Stimulated activated effector memory CD8-positive, alpha-beta T cell treated with anti-CD3 and anti-CD28 coated beads, Interleukin-12 subunit alpha, Interleukin-12 subunit beta, amount 100 ng/mL, for 72 hours (primary cell): ENCODE data around the gene PTX4.
"Not testable (repeated sequence)": the region's sequence is repeated elsewhere in the genome, so short reads cannot be mapped to it uniquely, and the experiment has no call there.

Source experiments
- ATAC-seq: fragments of 150-1000 bp; cut with Tn5 transposase; 2 replicates; pipeline ENCODE4 v1.10.0; 2021
- DNase-seq, 2 donors: peaks; one replicate each; pipeline ENCODE4 v3.0.0; 2021 to 2022; ENCODE audit warnings: low spot score in 2 of 2
- H3K27ac Mint-ChIP-seq: one replicate; pipeline ENCODE4 v1.8.0; 2022; ENCODE audit warnings: mild to moderate bottlenecking, mixed read lengths
- H3K36me3 Mint-ChIP-seq: one replicate; pipeline ENCODE4 v1.8.0; 2022; ENCODE audit warnings: mild to moderate bottlenecking, mixed read lengths
- H3K4me1 Mint-ChIP-seq: one replicate; pipeline ENCODE4 v1.8.0; 2022; ENCODE audit warnings: mixed read lengths
- H3K4me3 Mint-ChIP-seq: one replicate; pipeline ENCODE4 v1.8.0; 2022; ENCODE audit warnings: mild to moderate bottlenecking, mixed read lengths
- H3K9me3 Mint-ChIP-seq: one replicate; pipeline ENCODE4 v1.8.0; 2022; ENCODE audit warnings: mixed read lengths

The PTX4 gene

GRCh38 chr16:1485847-1486496 lies 2.8 kb downstream of the PTX4 start:
- Mint-ChIP-seq H3K36me3 (peaks cover 5% of the 10 kb centered on the region), H3K4me1 (no peaks in the 10 kb centered on the region), H3K27ac (no peak overlapping the region), H3K4me3 (no peak overlapping the region), H3K9me3 (no peaks in the 10 kb centered on the region)
- ATAC-seq (no peak), DNase-seq (no peak)

- H3K27ac Mint-ChIP-seq: no peak overlapping the region
- H3K9me3 Mint-ChIP-seq: no peaks in the 10 kb centered on the region
- H3K4me1 Mint-ChIP-seq: no peaks in the 10 kb centered on the region
Measured at GRCh38 chr16:1481906-1482835, 6.6 kb downstream of the PTX4 start.

GRCh38 chr16:1478937-1479336 lies 9.8 kb downstream of the PTX4 start:
- ATAC-seq, H3K36me3 Mint-ChIP-seq, H3K27ac Mint-ChIP-seq, H3K4me1 Mint-ChIP-seq, DNase-seq, H3K9me3 Mint-ChIP-seq, H3K4me3 Mint-ChIP-seq: not testable (repeated sequence)

More at GRCh38 chr16:1481906-1482835, 6.6 kb downstream of the PTX4 start:
- ATAC-seq (no peak), DNase-seq (no peak)
- Mint-ChIP-seq H3K4me3 (no peak overlapping the region), H3K36me3 (peaks cover 5% of the 10 kb centered on the region)

GRCh38 chr16:1477033-1477432 lies 11.7 kb downstream of the PTX4 start:
- no peak overlapping the region for H3K27ac Mint-ChIP-seq

GRCh38 chr16:1475552-1476114 lies 13.1 kb downstream of the PTX4 start:
- Mint-ChIP-seq H3K4me1 (peaks cover 26% of the 10 kb centered on the region), H3K9me3 (no peaks in the 10 kb centered on the region)
- ATAC-seq: no peak

More at GRCh38 chr16:1477033-1477432, 11.7 kb downstream of the PTX4 start:
- H3K4me1 Mint-ChIP-seq: peaks cover 12% of the 10 kb centered on the region
- ATAC-seq (no peak), DNase-seq (no peak)
- no peaks in the 10 kb centered on the region for H3K9me3 Mint-ChIP-seq
- H3K36me3 Mint-ChIP-seq: no peaks in the 10 kb centered on the region
- H3K4me3 Mint-ChIP-seq: no peak overlapping the region

GRCh38 chr16:1474796-1475551 lies 13.8 kb downstream of the PTX4 start, which contains the start of gene CLCN7:
Gene CLCN7, minus strand, starts transcription at chr16:1475028. Its CDS starts 54 bp downstream, at chr16:1474974.
- Mint-ChIP-seq H3K9me3 (no peaks in the 10 kb centered on the region), H3K4me1 (peaks cover 32% of the 10 kb centered on the region), H3K27ac (peak within 1 kb of the TSS; percentile 83), H3K4me3 (peak within 1 kb of the TSS; percentile 70), H3K36me3 (no peaks in the 10 kb centered on the region)
- DNase-seq (peak; percentile 87 to 94), ATAC-seq (peak; percentile 96)

More at GRCh38 chr16:1475552-1476114, 13.1 kb downstream of the PTX4 start:
- Mint-ChIP-seq H3K36me3 (no peaks in the 10 kb centered on the region), H3K4me3 (peak overlapping the region; percentile 70), H3K27ac (peak overlapping the region; percentile 83)
- DNase-seq: no peak

GRCh38 chr16:1474082-1474795 lies 14.5 kb downstream of the PTX4 start:
- Mint-ChIP-seq H3K9me3 (no peaks in the 10 kb centered on the region), H3K4me3 (peak overlapping the region; percentile 70), H3K27ac (peak overlapping the region; percentile 45), H3K36me3 (no peaks in the 10 kb centered on the region), H3K4me1 (peaks cover 37% of the 10 kb centered on the region)
- ATAC-seq (no peak), DNase-seq (peak in 1 of 2 donors; percentile 57)

GRCh38 chr16:1472974-1473373 lies 15.8 kb downstream of the PTX4 start:
- Mint-ChIP-seq H3K9me3 (no peaks in the 10 kb centered on the region), H3K27ac (peak overlapping the region; percentile 43), H3K36me3 (peaks cover under 1% of the 10 kb centered on the region), H3K4me3 (peak overlapping the region; percentile 41), H3K4me1 (peaks cover 37% of the 10 kb centered on the region)
- DNase-seq: no peak
- ATAC-seq: no peak

- Mint-ChIP-seq H3K36me3 (peaks cover 6% of the 10 kb centered on the region), H3K9me3 (no peaks in the 10 kb centered on the region), H3K27ac (peak overlapping the region; percentile 83), H3K4me1 (peaks cover 48% of the 10 kb centered on the region), H3K4me3 (no peak overlapping the region)
- DNase-seq (no peak), ATAC-seq (no peak)
Measured at GRCh38 chr16:1471569-1472194, 17.1 kb downstream of the PTX4 start.

- H3K9me3 Mint-ChIP-seq: no peaks in the 10 kb centered on the region
- peaks cover 6% of the 10 kb centered on the region for H3K36me3 Mint-ChIP-seq
- ATAC-seq (no peak), DNase-seq (no peak)
- H3K4me3 Mint-ChIP-seq: no peak overlapping the region
- H3K27ac Mint-ChIP-seq: peak overlapping the region; percentile 83
- H3K4me1 Mint-ChIP-seq: peaks cover 48% of the 10 kb centered on the region
Measured at GRCh38 chr16:1470481-1471251, 18.1 kb downstream of the PTX4 start.

GRCh38 chr16:1469693-1470201 lies 19.0 kb downstream of the PTX4 start:
- peaks cover 6% of the 10 kb centered on the region for H3K36me3 Mint-ChIP-seq
- peak overlapping the region; percentile 83 for H3K27ac Mint-ChIP-seq
- H3K4me1 Mint-ChIP-seq: peaks cover 48% of the 10 kb centered on the region
- no peaks in the 10 kb centered on the region for H3K9me3 Mint-ChIP-seq
- ATAC-seq (no peak), DNase-seq (no peak)
- no peak overlapping the region for H3K4me3 Mint-ChIP-seq

GRCh38 chr16:1469141-1469540 lies 19.6 kb downstream of the PTX4 start:
- Mint-ChIP-seq H3K4me1 (peaks cover 48% of the 10 kb centered on the region), H3K27ac (peak overlapping the region; percentile 83)
- not testable (repeated sequence) for ATAC-seq, DNase-seq, H3K9me3 Mint-ChIP-seq, H3K36me3 Mint-ChIP-seq, H3K4me3 Mint-ChIP-seq

GRCh38 chr16:1468426-1468810 lies 20.3 kb downstream of the PTX4 start:
- H3K4me1 Mint-ChIP-seq: peaks cover 48% of the 10 kb centered on the region
- no peak for ATAC-seq

More at GRCh38 chr16:1468426-1468810, 20.3 kb downstream of the PTX4 start:
- Mint-ChIP-seq H3K9me3 (no peaks in the 10 kb centered on the region), H3K4me3 (no peak overlapping the region), H3K27ac (peak overlapping the region; percentile 78), H3K36me3 (peaks cover 12% of the 10 kb centered on the region)
- DNase-seq: no peak
